Body of pancreas (tissue), 4 donors: ENCODE data around the gene NBEA. TPM values are rescaled to one million over a fixed set of nuclear protein-coding genes. Genes with fewer than 3 reads are reported as not detected.

Experiments
- ATAC-seq: fragments of 150-250 bp; one replicate; pipeline ENCODE4 v1.9.1; 2016
- DNase-seq, 4 donors: peaks; one replicate each; pipeline ENCODE4 v3.0.0-alpha.2; 2019
- H3K27ac ChIP-seq, 4 donors: fragments of 200-600 bp; sonication (generic); 1 replicate in 3 of 4; 2 replicates in 1 of 4; pipeline versions ENCODE4 v1.5.1 to v1.6.1; 2016 to 2019; ENCODE audit warnings: mild to moderate bottlenecking in 1 of 4, mixed read lengths in 1 of 4, moderate library complexity in 1 of 4
- H3K27me3 ChIP-seq, 2 donors: fragments of 200-600 bp; sonication (generic); one replicate each; pipeline ENCODE4 v1.6.0; 2016; ENCODE audit warnings: mild to moderate bottlenecking in 1 of 2
- H3K36me3 ChIP-seq, 2 donors: fragments of 200-600 bp; sonication (generic); replicated peaks in 1 of 2; 2 replicates each; pipeline ENCODE4 v1.5.1; 2016; ENCODE audit warnings: low read depth in 2 of 2; ENCODE audit not compliant: insufficient read depth in 1 of 2
- H3K4me1 ChIP-seq: fragments of 200-600 bp; sonication (generic); one replicate; pipeline ENCODE4 v1.6.0; 2016
- H3K4me3 ChIP-seq, 2 donors: fragments of 200-600 bp; sonication (generic); 1 replicate in 1 of 2; 2 replicates in 1 of 2; pipeline ENCODE4 v1.5.1; 2016 to 2019
- H3K9me3 ChIP-seq, 3 donors: fragments of 200-600 bp; sonication (generic); 1 replicate in 2 of 3; 2 replicates in 1 of 3; pipeline ENCODE4 v1.5.1; 2016
- POLR2A ChIP-seq, 3 donors: fragments of 450-650 bp; IDR thresholded peaks; one replicate each; pipeline ENCODE4 v1.6.1; 2016; ENCODE audit warnings: antibody characterized with exemption in 3 of 3, mild to moderate bottlenecking in 2 of 3
- WGBS, 2 donors: methylation state at CpG; one replicate each; pipeline ENCODE4 v1.1.5; 2017; 5-methylcytosine and 5-hydroxymethylcytosine counted together
- intact Hi-C: fragments of 100-400 bp; cut with DNase I; formaldehyde crosslinking; loops from one replicate; pipeline ENCODE4 v1.15.1; 2023
- total RNA-seq, 2 donors: library from RNA; depleted of rRNA; stranded (reverse); fragments of >200 nt; gene quantifications; one replicate each; pipeline ENCODE4 v1.1.0, GENCODE V29; 2016
- TF ChIP-seq, protein P1 (sequence below), 7 experiments: fragments of 450-650 bp in 4 of 7; fragments of 200-600 bp in 3 of 7; sonication (generic) in 3 of 7; IDR thresholded peaks; one replicate each; pipeline ENCODE4 v1.5.1; 2016 to 2019; ENCODE audit warnings: antibody characterized with exemption in 7 of 7

NBEA gene
- total RNA-seq, 2 donors from 2014 or later: 9.6 to 19.1 TPM

DNA sequence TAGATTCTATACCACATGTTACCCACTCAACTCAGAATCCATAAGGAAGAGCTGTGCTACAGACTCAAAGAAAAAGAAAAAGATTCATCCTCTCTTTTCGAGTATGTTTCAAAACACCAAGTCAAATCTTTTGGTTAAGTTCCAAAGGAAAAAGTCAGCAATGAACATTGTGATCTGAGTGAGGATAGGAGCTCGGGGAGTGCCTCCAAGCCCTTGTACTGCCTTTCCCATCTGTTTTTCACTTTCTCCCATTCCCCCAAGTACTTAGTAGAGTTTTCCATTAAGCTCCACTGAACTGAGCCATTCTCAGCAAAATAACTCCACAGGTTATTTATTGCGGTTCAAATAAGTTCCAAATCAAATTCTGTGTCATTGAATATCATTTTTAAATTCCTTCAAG lies 582.1 kb downstream of the NBEA start:
- intact Hi-C loops: no loop called here
- DNase-seq (no peak), ATAC-seq (no peak)
- Histone ChIP-seq H3K9me3 (no peaks in the 10 kb centered on the region), H3K27me3 (no peaks in the 10 kb centered on the region), H3K27ac (no peak overlapping the region), H3K4me1 (no peaks in the 10 kb centered on the region), H3K4me3 (no peak overlapping the region), H3K36me3 (no peaks in the 10 kb centered on the region)
- 88 to 93% methylated on average over 3 of the region's 3 CpGs for WGBS, 2 donors
- TF ChIP-seq, protein P1, sequence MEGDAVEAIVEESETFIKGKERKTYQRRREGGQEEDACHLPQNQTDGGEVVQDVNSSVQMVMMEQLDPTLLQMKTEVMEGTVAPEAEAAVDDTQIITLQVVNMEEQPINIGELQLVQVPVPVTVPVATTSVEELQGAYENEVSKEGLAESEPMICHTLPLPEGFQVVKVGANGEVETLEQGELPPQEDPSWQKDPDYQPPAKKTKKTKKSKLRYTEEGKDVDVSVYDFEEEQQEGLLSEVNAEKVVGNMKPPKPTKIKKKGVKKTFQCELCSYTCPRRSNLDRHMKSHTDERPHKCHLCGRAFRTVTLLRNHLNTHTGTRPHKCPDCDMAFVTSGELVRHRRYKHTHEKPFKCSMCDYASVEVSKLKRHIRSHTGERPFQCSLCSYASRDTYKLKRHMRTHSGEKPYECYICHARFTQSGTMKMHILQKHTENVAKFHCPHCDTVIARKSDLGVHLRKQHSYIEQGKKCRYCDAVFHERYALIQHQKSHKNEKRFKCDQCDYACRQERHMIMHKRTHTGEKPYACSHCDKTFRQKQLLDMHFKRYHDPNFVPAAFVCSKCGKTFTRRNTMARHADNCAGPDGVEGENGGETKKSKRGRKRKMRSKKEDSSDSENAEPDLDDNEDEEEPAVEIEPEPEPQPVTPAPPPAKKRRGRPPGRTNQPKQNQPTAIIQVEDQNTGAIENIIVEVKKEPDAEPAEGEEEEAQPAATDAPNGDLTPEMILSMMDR (IDR thresholded peaks at IDR 0.05): no peak
- no peak for TF ChIP-seq POLR2A (IDR thresholded peaks at IDR 0.05)

DNA sequence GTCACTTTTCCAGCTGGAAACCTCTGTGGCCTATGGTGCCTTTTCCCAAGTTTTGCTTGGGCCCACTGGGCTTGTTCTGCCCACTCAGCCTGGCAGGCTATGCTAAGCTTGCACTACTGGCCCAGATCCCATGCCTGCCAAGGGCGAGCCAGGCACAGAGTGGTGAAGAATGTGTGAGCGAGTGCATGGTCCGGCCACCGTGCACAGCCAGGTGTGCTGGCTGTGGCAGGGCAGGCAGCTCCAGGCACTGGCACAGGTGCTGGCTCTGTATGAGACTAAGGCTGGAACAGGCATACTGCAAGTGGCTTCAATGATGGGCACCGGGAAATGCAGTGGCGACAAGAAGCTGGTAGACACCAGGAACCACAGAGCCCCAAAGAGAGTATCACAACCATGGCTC lies 584.5 kb downstream of the NBEA start:
- Histone ChIP-seq H3K27ac (no peak overlapping the region), H3K4me1 (no peaks in the 10 kb centered on the region), H3K36me3 (no peaks in the 10 kb centered on the region), H3K27me3 (no peaks in the 10 kb centered on the region), H3K4me3 (no peak overlapping the region), H3K9me3 (no peaks in the 10 kb centered on the region)
- intact Hi-C loops: no loop called here
- DNase-seq: no peak
- ATAC-seq: no peak
- no peak for TF ChIP-seq POLR2A (IDR thresholded peaks at IDR 0.05)
- TF ChIP-seq, protein P1 (IDR thresholded peaks at IDR 0.05): no peak
- WGBS, 2 donors: 96 to 100% methylated on average over 6 of the region's 6 CpGs

DNA sequence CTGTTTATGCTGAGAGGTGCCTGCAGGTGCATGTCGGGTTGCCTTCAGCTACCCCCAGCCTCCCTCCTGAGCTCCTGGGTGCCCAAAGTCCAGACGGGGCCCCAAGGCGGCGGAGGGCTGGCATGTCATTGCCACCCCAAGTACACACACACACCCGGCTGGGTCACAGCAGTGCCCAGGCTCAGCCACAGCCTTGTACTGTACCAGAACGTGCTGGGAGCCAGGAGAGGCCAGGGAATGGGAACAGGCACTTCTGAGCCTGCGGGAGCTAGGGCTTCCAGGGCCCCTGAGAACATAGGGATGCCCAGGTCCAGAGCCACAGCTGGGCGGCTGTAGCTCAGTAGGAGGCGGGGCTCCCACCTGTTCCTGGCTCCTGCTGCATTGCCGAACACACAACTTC lies 585.4 kb downstream of the NBEA start:
- no peak overlapping the region for H3K4me3 ChIP-seq
- TF ChIP-seq, protein P1 (IDR thresholded peaks at IDR 0.05): no peak
- no peak for TF ChIP-seq POLR2A (IDR thresholded peaks at IDR 0.05)
- no peaks in the 10 kb centered on the region for H3K4me1 ChIP-seq
- intact Hi-C loops: no loop called here
- DNase-seq (no peak), ATAC-seq (no peak)
- H3K9me3 ChIP-seq: no peaks in the 10 kb centered on the region
- no peaks in the 10 kb centered on the region for H3K36me3 ChIP-seq
- WGBS, 2 donors: 94 to 96% methylated on average over 8 to 9 of the region's 10 CpGs
- no peak overlapping the region for H3K27ac ChIP-seq
- H3K27me3 ChIP-seq: no peaks in the 10 kb centered on the region

DNA sequence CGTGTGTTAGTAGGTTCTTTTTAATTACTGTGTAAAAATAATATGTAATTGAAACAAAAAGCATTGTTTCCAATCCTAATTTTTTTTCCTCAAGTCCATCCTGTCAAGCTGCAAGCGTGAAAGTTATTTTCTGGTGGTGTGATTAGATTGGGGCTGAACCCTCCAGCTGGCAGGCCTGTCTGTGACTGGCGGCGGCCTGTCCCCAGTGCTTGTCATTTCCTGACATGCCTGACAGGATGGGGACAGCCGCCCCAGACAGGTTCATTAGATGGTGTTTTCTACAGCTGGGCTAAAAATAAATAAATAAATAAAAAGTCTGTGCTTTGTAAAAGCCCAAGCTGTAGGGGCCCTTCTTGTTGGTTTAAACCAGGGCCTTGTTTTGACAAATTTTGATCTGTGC lies 588.1 kb downstream of the NBEA start:
- Histone ChIP-seq H3K36me3 (no peaks in the 10 kb centered on the region), H3K9me3 (no peaks in the 10 kb centered on the region), H3K4me1 (no peaks in the 10 kb centered on the region), H3K4me3 (no peak overlapping the region), H3K27ac (no peak overlapping the region), H3K27me3 (no peaks in the 10 kb centered on the region)
- ATAC-seq (no peak), DNase-seq (no peak)
- intact Hi-C loops: no loop called here
- TF ChIP-seq, protein P1 (IDR thresholded peaks at IDR 0.05): no peak
- no peak for TF ChIP-seq POLR2A (IDR thresholded peaks at IDR 0.05)
- WGBS, 2 donors: 82 to 85% methylated on average over 5 of the region's 5 CpGs

DNA sequence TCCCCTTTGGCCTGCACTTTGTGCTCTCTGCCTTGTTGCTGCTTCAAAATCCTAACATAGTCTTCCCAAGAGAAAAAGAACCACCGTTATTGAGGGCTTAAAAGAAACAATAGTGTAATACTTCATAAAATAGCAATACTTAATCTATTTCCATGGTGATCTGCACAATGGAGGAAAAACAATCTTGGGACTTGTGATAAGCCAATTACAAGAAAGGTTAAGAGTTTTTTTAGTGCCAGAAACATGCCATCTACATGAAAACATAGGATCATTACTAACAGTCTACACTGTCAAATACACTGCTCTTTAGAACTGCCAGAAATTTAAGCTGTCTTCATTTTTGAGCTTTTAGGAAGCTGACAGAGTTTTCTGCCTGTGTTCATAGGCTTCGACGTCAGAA lies 588.5 kb downstream of the NBEA start:
- DNase-seq: no peak
- no peaks in the 10 kb centered on the region for H3K27me3 ChIP-seq
- H3K4me1 ChIP-seq: no peaks in the 10 kb centered on the region
- no peak for ATAC-seq
- H3K4me3 ChIP-seq: no peak overlapping the region
- H3K9me3 ChIP-seq: no peaks in the 10 kb centered on the region
- 87 to 88% methylated on average over 3 of the region's 3 CpGs for WGBS, 2 donors
- no peak for TF ChIP-seq POLR2A (IDR thresholded peaks at IDR 0.05)
- TF ChIP-seq, protein P1 (IDR thresholded peaks at IDR 0.05): no peak
- intact Hi-C loops: no loop called here
- no peak overlapping the region for H3K27ac ChIP-seq
- no peaks in the 10 kb centered on the region for H3K36me3 ChIP-seq
